HepG2 (cell line): ENCODE results near the gene ATG4D. TPM values are rescaled to one million over a fixed set of nuclear protein-coding genes. Genes with fewer than 3 reads are reported as not detected.

Experiments used
- ADNP ChIP-seq: sonication (generic); formaldehyde crosslinking; IDR thresholded peaks from 2 replicates; pipeline ENCODE4 v1.4.0; 2020; ENCODE audit warnings: missing genetic modification reagents
- NFIB ChIP-seq: sonication (generic); formaldehyde crosslinking; IDR thresholded peaks from 2 replicates; pipeline ENCODE4 v1.9.0; 2021; ENCODE audit warnings: missing genetic modification reagents, mild to moderate bottlenecking, borderline replicate concordance
- REST ChIP-seq, 2 experiments: IDR thresholded peaks; 2 replicates each; pipeline ENCODE4 v1.6.1; 2011 to 2012; ENCODE audit warnings: low read length in 2 of 2, borderline replicate concordance in 1 of 2, low read depth in 1 of 2, mild to moderate bottlenecking in 1 of 2, moderate library complexity in 1 of 2
- SCMH1 ChIP-seq: sonication (generic); formaldehyde crosslinking; IDR thresholded peaks from 2 replicates; pipeline ENCODE4 v1.9.0; 2021; ENCODE audit warnings: missing genetic modification reagents, mild to moderate bottlenecking, borderline replicate concordance
- polyA plus RNA-seq, 8 experiments: library from polyadenylated mRNA; depleted of rRNA in 3 of 8; stranded (reverse) in 7 of 8; unstranded in 1 of 8; fragments of >200 nt; fragmentation: Illumina TruSeq in 4 of 8; extraction: Trizol in 4 of 8; gene quantifications; 2 replicates each; pipeline versions ENCODE4 v1.2.1 to v1.2.3, GENCODE V29; 2011 to 2016; ENCODE audit warnings: low read depth in 4 of 8, missing spikeins in 1 of 8, mixed read lengths in 1 of 8; ENCODE audit not compliant: insufficient read depth in 1 of 8
- total RNA-seq, 5 experiments: library from RNA; depleted of rRNA; stranded (reverse); fragments of >200 nt; fragmentation: Illumina TruSeq; extraction: Trizol; gene quantifications; 2 replicates each; pipeline ENCODE4 v1.2.3, GENCODE V29; 2016; ENCODE audit warnings: low read depth in 1 of 5
- TF ChIP-seq, protein P1 (sequence below): sonication (generic); formaldehyde crosslinking; IDR thresholded peaks from 2 replicates; pipeline ENCODE4 v1.5.0; 2020; ENCODE audit warnings: mild to moderate bottlenecking, missing genetic modification reagents
- TF ChIP-seq, protein P2 (sequence below): sonication (generic); formaldehyde crosslinking; IDR thresholded peaks from 2 replicates; pipeline ENCODE4 v1.4.0; 2020; ENCODE audit warnings: missing genetic modification reagents
- TF ChIP-seq, protein P3 (sequence below): sonication (generic); formaldehyde crosslinking; IDR thresholded peaks from 2 replicates; pipeline ENCODE4 v1.5.0; 2020; ENCODE audit warnings: mild to moderate bottlenecking, missing genetic modification reagents, borderline replicate concordance
- TF ChIP-seq, protein P4 (sequence below): sonication (generic); formaldehyde crosslinking; IDR thresholded peaks from 2 replicates; pipeline ENCODE4 v1.5.0; 2020; ENCODE audit warnings: missing genetic modification reagents
- TF ChIP-seq, protein P5 (sequence below): sonication (generic); formaldehyde crosslinking; conservative IDR thresholded peaks from 2 replicates; pipeline ENCODE4 v1.4.0; 2020; ENCODE audit warnings: missing genetic modification reagents

Gene ATG4D
- total and polyA plus RNA-seq, 2 of the 13 experiments (the other 11 are each of a cell fraction or from before 2014, with no cell fraction given), result 17.8 to 19.0 TPM

DNA sequence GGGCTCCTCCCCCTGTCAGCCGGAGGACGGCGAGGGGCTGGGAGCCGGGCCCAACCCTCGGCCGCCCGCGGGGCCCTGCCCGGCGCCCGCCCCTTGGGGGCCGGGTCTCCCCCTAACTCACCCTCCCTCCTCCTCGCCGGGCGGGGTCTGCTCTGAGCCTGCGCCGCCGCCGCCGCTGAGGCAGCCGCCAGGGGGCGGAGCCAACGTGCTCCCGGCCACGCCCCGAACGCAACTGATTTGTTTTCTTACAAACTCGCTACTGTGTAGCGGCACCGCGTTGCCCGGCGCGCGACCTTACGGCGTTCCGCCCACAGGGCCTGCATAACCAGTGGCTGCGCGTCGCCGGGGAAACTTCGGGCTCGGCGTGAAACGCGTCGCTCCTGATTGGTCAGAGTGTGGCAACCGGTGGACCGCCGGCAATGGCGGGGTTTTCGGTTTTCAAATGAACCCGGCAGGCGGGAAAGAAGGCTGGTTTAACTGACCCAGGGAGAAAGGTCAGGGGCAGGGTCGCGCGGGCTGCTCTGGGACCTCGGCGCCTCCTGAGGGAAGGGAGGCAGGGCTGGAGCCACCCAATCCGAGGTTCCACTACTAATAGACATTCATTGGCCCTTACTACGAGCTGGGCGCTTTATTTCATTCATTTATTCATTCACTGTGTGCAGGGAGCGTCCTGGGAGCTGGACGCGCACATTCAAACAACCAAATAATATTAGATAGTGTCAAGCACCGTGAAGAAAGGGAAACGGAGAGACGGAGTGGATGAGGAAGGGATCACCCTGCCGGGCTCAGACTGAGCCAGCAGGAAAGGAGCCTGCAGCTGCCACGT lies 25.3 kb downstream of the ATG4D start, which contains the start of gene CDKN2D (continued):
- TF ChIP-seq, protein P1, sequence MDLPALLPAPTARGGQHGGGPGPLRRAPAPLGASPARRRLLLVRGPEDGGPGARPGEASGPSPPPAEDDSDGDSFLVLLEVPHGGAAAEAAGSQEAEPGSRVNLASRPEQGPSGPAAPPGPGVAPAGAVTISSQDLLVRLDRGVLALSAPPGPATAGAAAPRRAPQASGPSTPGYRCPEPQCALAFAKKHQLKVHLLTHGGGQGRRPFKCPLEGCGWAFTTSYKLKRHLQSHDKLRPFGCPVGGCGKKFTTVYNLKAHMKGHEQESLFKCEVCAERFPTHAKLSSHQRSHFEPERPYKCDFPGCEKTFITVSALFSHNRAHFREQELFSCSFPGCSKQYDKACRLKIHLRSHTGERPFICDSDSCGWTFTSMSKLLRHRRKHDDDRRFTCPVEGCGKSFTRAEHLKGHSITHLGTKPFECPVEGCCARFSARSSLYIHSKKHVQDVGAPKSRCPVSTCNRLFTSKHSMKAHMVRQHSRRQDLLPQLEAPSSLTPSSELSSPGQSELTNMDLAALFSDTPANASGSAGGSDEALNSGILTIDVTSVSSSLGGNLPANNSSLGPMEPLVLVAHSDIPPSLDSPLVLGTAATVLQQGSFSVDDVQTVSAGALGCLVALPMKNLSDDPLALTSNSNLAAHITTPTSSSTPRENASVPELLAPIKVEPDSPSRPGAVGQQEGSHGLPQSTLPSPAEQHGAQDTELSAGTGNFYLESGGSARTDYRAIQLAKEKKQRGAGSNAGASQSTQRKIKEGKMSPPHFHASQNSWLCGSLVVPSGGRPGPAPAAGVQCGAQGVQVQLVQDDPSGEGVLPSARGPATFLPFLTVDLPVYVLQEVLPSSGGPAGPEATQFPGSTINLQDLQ (CRISPR knock-in tag), result no peak
- TF ChIP-seq, protein P2, sequence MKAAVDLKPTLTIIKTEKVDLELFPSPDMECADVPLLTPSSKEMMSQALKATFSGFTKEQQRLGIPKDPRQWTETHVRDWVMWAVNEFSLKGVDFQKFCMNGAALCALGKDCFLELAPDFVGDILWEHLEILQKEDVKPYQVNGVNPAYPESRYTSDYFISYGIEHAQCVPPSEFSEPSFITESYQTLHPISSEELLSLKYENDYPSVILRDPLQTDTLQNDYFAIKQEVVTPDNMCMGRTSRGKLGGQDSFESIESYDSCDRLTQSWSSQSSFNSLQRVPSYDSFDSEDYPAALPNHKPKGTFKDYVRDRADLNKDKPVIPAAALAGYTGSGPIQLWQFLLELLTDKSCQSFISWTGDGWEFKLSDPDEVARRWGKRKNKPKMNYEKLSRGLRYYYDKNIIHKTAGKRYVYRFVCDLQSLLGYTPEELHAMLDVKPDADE, result no peak
- TF ChIP-seq, protein P3, sequence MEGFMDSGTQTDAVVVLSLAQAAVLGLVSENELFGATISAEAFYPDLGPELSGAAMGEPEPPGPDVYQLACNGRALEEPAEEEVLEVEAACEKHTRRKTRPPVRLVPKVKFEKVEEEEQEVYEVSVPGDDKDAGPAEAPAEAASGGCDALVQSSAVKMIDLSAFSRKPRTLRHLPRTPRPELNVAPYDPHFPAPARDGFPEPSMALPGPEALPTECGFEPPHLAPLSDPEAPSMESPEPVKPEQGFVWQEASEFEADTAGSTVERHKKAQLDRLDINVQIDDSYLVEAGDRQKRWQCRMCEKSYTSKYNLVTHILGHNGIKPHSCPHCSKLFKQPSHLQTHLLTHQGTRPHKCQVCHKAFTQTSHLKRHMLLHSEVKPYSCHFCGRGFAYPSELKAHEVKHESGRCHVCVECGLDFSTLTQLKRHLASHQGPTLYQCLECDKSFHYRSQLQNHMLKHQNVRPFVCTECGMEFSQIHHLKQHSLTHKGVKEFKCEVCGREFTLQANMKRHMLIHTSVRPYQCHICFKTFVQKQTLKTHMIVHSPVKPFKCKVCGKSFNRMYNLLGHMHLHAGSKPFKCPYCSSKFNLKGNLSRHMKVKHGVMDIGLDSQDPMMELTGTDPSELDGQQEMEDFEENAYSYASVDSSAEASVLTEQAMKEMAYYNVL (CRISPR knock-in tag), result no peak
- TF ChIP-seq ADNP (no peak), NFIB (CRISPR knock-in tag) (no peak), REST (IDR thresholded peaks at IDR 0.05; ENCODE audit: borderline replicate concordance in 1 of 2, low read depth in 1 of 2, low read length in 2 of 2) (no peak), SCMH1 (CRISPR knock-in tag) (no peak)
- TF ChIP-seq, protein P4, sequence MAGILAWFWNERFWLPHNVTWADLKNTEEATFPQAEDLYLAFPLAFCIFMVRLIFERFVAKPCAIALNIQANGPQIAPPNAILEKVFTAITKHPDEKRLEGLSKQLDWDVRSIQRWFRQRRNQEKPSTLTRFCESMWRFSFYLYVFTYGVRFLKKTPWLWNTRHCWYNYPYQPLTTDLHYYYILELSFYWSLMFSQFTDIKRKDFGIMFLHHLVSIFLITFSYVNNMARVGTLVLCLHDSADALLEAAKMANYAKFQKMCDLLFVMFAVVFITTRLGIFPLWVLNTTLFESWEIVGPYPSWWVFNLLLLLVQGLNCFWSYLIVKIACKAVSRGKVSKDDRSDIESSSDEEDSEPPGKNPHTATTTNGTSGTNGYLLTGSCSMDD (CRISPR knock-in tag), result no peak
- TF ChIP-seq, protein P5, sequence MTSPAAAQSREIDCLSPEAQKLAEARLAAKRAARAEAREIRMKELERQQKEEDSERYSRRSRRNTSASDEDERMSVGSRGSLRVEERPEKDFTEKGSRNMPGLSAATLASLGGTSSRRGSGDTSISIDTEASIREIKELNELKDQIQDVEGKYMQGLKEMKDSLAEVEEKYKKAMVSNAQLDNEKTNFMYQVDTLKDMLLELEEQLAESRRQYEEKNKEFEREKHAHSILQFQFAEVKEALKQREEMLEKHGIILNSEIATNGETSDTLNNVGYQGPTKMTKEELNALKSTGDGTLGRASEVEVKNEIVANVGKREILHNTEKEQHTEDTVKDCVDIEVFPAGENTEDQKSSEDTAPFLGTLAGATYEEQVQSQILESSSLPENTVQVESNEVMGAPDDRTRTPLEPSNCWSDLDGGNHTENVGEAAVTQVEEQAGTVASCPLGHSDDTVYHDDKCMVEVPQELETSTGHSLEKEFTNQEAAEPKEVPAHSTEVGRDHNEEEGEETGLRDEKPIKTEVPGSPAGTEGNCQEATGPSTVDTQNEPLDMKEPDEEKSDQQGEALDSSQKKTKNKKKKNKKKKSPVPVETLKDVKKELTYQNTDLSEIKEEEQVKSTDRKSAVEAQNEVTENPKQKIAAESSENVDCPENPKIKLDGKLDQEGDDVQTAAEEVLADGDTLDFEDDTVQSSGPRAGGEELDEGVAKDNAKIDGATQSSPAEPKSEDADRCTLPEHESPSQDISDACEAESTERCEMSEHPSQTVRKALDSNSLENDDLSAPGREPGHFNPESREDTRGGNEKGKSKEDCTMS (CRISPR knock-in tag), result no peak
